NCI-H2081 treated with DMSO at 0.1 percent for 48 hours (cell line): Measurements from ENCODE around the gene ATP8A1.
"Not testable (repeated sequence)": the region's sequence is repeated elsewhere in the genome, so short reads cannot be mapped to it uniquely, and the experiment has no call there.

Experiments used
- DNase-seq: peaks from one replicate; lab custom pipeline; 2025; lab: John Stamatoyannopoulos, UW

The ATP8A1 gene

GRCh38 chr4:42656944-42657792, at the start of gene ATP8A1:
ATP8A1 (minus strand) TSS chr4:42657105; CDS start chr4:42656873, 232 bp downstream.
- DNase-seq: peak; percentile 58

GRCh38 chr4:42706086-42706485, 49.2 kb upstream of the ATP8A1 start:
- DNase-seq: no peak

DNA sequence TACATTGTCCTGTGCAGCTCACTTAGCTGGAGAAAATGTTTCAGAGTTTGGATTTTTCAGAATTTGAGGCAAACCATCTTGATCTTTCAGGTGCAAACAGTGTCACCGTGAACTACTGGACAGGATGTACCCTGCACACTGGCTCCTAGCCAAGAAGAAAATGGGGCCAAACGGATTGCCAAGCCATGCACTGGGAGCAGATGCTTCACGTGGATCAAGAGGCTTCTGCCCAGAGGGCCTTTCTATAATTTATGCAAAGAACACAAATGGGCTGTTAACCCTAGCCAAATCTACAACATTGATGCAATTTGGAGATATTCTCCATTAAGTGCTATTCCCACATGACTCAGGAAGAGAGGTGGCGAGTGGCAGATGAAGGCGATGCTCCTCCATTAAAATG, 46.9 kb upstream of the ATP8A1 start:
- DNase-seq: no peak

GRCh38 chr4:42702895-42703294, 46.0 kb upstream of the ATP8A1 start:
- no peak for DNase-seq

DNA sequence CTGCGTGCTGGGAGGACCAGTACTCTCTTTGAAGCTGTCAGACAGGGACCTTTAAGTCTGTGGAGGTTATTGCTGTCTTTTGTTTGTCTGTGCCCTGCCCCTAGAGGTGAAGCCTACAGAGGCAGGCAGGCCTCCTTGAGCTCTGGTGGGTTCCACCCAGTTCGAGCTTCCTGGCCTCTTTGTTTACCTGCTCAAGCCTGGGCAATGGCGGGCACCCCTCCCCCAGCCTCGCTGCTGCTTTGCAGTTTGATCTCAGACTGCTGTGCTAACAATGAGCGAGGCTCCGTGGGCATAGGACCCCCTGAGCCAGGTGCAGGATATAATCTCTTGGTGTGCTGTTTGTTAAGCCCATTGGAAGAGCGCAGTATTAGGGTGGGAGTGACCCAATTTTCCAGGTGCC, 44.9 kb upstream of the ATP8A1 start:
- DNase-seq: not testable (repeated sequence)

GRCh38 chr4:42690537-42690936, 33.6 kb upstream of the ATP8A1 start:
- DNase-seq: no peak

DNA sequence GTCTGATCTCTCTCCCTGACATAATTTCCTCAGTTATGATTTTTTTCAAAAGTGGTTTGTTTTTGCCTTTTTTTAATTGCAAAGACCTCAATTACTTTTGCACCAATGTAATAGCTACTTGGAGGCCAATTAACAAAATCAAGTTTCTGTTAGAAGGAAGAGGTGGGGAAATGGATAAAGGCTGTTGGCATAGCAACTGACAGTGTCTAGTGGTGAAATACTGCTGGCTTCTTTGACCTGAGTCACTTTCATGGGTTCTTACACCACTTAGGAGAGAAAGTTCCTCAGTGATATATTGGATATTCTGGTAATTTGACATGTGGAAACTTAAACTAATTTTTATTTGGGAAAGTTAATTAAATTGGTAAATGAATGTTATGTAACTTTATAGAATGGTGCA, 26.5 kb upstream of the ATP8A1 start:
- no peak for DNase-seq

DNA sequence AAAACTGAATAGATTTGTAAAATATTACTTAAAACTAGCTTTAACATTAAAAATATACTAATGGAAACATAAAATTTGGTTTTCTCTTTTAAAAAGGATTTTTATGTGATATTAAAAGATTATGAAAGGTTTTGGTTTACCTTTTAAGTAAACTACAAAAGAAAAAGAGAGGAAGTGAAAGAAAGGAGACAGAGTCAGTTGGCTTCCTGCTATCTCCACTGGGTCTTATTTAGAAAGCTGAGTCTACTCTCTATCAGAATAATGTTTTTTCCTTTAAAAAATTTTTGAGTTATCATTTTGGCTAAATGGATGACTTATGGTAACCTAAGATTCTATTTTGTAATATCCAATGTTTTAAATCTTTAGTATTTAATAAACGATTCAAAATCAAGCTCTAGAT, 21.6 kb upstream of the ATP8A1 start:
- no peak for DNase-seq

- DNase-seq: no peak
Observed at GRCh38 chr4:42676066-42676951, 19.4 kb upstream of the ATP8A1 start.

GRCh38 chr4:42673082-42673425, 16.1 kb upstream of the ATP8A1 start:
- DNase-seq: no peak

- DNase-seq: no peak
Observed at GRCh38 chr4:42672359-42673081, 15.6 kb upstream of the ATP8A1 start.

GRCh38 chr4:42671431-42672194, 14.7 kb upstream of the ATP8A1 start:
- DNase-seq: no peak

DNA sequence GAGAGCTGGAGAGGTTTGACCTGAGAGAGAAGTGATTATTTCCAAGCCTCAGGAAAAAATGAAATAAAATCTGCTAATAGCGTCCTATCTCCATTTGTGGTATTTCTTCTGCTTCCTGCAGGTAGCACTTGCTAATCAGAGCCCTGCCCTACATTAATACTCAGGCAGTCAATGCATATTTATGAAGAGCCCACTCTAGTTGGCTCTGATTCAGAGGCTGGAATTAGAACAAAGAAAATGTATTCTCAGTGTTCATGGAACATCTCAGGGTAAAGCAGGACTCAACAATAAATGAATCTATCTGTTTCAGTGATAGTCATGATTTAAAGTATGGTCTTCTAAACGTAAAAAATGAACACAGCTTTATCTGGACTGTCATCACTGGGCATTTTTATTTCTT, 1.4 kb upstream of the ATP8A1 start:
- no peak for DNase-seq

- no peak for DNase-seq
Observed at GRCh38 chr4:42656679-42656943, 294 bp downstream of the ATP8A1 start.

DNA sequence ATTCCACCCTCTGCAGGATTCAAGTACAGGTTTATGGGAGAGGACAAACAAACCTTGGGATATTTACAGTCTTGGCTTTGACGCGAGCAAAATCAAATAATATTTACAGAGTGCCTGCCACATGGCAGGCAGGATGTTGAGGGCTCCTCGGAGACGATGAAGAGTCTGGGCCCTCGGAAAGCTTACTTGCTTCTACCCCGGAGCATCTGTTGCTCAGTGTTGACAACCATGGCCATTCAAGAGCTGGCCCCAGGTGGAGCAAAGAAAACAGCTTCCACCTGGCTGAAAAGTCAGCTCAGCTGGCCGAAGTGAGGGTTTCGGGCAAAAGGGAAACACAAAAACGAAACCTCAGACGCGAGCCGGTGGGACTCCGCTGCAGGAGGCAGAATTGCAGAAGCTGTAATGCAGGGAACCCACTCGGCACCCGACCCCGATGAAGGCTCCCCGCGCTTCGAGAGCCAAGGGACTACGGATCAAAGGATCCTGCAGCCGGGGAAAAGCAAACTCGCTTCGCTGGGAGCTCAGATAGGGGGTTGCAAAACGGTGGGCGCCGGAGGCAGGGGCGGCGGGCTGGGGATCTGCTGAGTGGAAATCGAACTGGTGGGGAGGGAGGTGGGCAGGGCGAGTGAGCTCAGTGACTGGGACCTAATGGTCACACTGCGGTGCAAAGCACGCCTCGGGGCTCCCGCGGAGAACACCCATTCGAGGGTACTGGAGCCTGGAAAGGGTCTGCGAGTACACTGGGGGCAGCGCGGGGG, 805 bp downstream of the ATP8A1 start:
- DNase-seq: no peak

- DNase-seq: no peak
Observed at GRCh38 chr4:42655269-42655637, 1.7 kb downstream of the ATP8A1 start.

GRCh38 chr4:42654631-42655268, 2.2 kb downstream of the ATP8A1 start:
- DNase-seq: no peak

- no peak for DNase-seq
Observed at GRCh38 chr4:42653626-42654560, 3.0 kb downstream of the ATP8A1 start.

GRCh38 chr4:42652529-42653231, 4.2 kb downstream of the ATP8A1 start:
- DNase-seq: not testable (repeated sequence)
